GM21390 (cell line): ENCODE data around the gene GCM1.
"Not testable (repeated sequence)": the region's sequence is repeated elsewhere in the genome, so short reads cannot be mapped to it uniquely, and the experiment has no call there.

Source experiments
- ATAC-seq: cut with Tn5 transposase; IDR thresholded peaks from one replicate; pipeline ENCODE4 v1.9.1; 2021; ENCODE audit not compliant: unreplicated experiment

The GCM1 gene

GRCh38 chr6:53148684-53149083 is at the start of gene GCM1:
GCM1 (minus strand) TSS chr6:53148841; CDS start chr6:53145632, 3,209 bp downstream.
- ATAC-seq: no peak

GRCh38 chr6:53197553-53197952 is 48.9 kb upstream of the GCM1 start:
- no peak for ATAC-seq

- no peak for ATAC-seq
These were observed 46.4 kb upstream of the GCM1 start for GRCh38 chr6:53195048-53195447.

- no peak for ATAC-seq
These were observed 44.1 kb upstream of the GCM1 start for GRCh38 chr6:53192682-53193188.

GRCh38 chr6:53189554-53189953 is 40.9 kb upstream of the GCM1 start:
- ATAC-seq: no peak

GRCh38 chr6:53188833-53189232 is 40.2 kb upstream of the GCM1 start:
- no peak for ATAC-seq

- no peak for ATAC-seq
These were observed 32.0 kb upstream of the GCM1 start for GRCh38 chr6:53180678-53181077.

GRCh38 chr6:53179961-53180651 is 31.5 kb upstream of the GCM1 start:
- ATAC-seq: no peak

GRCh38 chr6:53178837-53179432 is 30.3 kb upstream of the GCM1 start:
- ATAC-seq: no peak

GRCh38 chr6:53175027-53175426 is 26.4 kb upstream of the GCM1 start:
- no peak for ATAC-seq

- ATAC-seq: no peak
These were observed 23.8 kb upstream of the GCM1 start for GRCh38 chr6:53172468-53172803.

GRCh38 chr6:53171605-53172467 is 23.2 kb upstream of the GCM1 start:
- ATAC-seq: peak; percentile 90

GRCh38 chr6:53168516-53169267 is 20.1 kb upstream of the GCM1 start:
- no peak for ATAC-seq

- no peak for ATAC-seq
These were observed 16.7 kb upstream of the GCM1 start for GRCh38 chr6:53165293-53165692.

GRCh38 chr6:53162606-53163005 is 14.0 kb upstream of the GCM1 start:
- ATAC-seq: no peak

- ATAC-seq: no peak
These were observed 12.9 kb upstream of the GCM1 start for GRCh38 chr6:53161481-53162009.

GRCh38 chr6:53159558-53159957 is 10.9 kb upstream of the GCM1 start:
- ATAC-seq: no peak

GRCh38 chr6:53158076-53158475 is 9.4 kb upstream of the GCM1 start:
- ATAC-seq: not testable (repeated sequence)

GRCh38 chr6:53155279-53155678 is 6.6 kb upstream of the GCM1 start:
- ATAC-seq: not testable (repeated sequence)

- ATAC-seq: no peak
These were observed 6.2 kb upstream of the GCM1 start for GRCh38 chr6:53154794-53155193.

- ATAC-seq: no peak
These were observed 5.4 kb upstream of the GCM1 start for GRCh38 chr6:53154071-53154470.
